Stimulated activated CD4-positive, alpha-beta T cell treated with anti-CD3 and anti-CD28 coated beads, TNF-alpha, amount 100 ng/mL, for 24 hours (primary cell): ENCODE data around the gene SIRT3.
A peak's percentile ranks its signal among the peaks of the same experiment; 100 is the strongest.
"Not testable (repeated sequence)": the region's sequence is repeated elsewhere in the genome, so short reads cannot be mapped to it uniquely, and the experiment has no call there.

Experiments used
- DNase-seq, 3 experiments: peaks; one replicate each; pipeline ENCODE4 v3.0.0-alpha.2; 2020; ENCODE audit warnings: low read depth in 3 of 3

The SIRT3 gene

GRCh38 chr11:240315-240714 is 4.2 kb upstream of the SIRT3 start:
- DNase-seq: no peak

- not testable (repeated sequence) for DNase-seq
These were observed 2.2 kb upstream of the SIRT3 start for GRCh38 chr11:238346-238745.

GRCh38 chr11:236774-237767 is 929 bp upstream of the SIRT3 start, which contains the start of gene PSMD13:
PSMD13 (plus strand) TSS chr11:236976; CDS start chr11:237050, 74 bp downstream.
- peak; percentile 78 to 88 (median 80) for DNase-seq

GRCh38 chr11:235609-235996 is 539 bp downstream of the SIRT3 start:
- DNase-seq: peak; percentile 49 to 71 (median 67)

GRCh38 chr11:235180-235579 is 962 bp downstream of the SIRT3 start:
- DNase-seq: no peak

- DNase-seq: no peak
These were observed 3.2 kb downstream of the SIRT3 start for GRCh38 chr11:232783-233565.

GRCh38 chr11:230431-230830 is 5.7 kb downstream of the SIRT3 start:
- DNase-seq: no peak

GRCh38 chr11:227824-228379 is 8.2 kb downstream of the SIRT3 start:
- no peak for DNase-seq

- no peak for DNase-seq
These were observed 10.2 kb downstream of the SIRT3 start for GRCh38 chr11:225734-226453.

DNA sequence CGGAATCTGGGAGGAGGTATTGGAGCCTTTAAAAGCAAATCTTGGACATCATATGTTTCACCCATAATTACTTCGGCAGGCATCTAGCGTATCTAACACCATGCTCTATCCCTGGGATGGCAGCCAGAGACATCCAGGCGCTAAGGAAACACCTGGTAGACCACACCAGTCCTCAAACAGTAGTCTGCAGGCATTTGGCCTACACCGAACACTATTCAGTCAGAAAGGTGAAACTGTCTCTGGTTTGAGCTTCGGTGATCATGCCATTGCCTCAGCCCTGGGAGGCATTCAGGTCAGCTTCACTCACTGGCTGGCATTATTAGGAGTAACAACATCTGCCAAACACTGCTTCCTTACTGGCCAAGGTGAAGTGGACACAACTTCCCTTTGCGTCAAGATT is 11.7 kb downstream of the SIRT3 start:
- DNase-seq: no peak

GRCh38 chr11:223884-224283 is 12.3 kb downstream of the SIRT3 start:
- DNase-seq: no peak

DNA sequence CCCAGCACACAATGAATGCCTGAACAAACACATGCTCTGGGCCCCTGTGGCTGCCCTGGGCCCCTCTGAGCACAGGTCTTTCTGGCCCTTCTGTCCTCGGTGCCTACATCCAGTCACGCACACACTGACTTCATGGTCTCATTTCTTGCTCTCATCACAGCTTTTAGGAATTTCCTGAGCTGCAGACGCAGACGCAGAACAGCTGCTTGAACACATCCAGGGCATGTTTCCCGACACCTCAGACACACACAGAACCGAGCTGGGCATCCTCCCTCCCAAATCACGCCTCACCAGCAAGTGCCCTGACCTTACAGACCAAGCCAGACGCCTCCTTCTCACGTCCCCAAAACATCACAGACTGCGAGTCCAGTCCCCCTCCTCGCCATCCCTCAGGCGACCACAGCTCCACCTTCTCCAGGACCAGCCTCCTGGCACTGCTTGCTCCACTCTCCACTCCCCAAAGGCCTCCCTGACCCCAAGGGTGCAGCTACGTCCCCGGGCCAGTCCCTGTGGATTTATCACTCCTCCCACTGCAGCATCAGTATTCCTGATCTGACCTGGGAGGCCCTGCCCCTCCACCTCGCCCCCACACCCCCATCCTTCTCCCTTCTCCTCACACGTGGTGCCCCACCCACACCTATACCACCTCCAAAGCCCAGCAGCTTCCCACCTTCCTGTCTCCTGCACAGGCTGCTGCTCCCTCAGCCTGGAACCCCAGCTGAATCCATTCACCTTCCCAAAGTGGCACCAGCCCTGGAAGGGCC is 12.9 kb downstream of the SIRT3 start:
- no peak for DNase-seq

- no peak for DNase-seq
These were observed 13.9 kb downstream of the SIRT3 start for GRCh38 chr11:221998-222789.

DNA sequence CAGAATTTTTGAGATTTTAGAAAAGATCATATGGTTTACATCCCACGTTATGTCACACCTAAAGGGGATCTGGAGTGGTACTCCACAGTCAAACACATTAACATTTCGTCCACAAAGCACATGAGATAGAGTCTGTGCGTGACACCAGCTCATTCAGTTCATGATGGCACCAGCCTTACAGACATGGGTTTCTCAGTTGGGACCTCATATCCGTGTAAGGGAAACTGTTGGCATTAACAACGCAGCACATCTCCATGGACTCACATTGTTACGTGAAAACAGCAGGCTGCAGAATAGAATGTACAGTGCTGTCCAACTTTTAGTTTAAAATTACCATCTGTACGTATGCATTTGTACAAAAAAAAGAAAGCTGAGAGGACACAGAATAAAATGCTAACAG is 14.6 kb downstream of the SIRT3 start:
- DNase-seq: no peak

DNA sequence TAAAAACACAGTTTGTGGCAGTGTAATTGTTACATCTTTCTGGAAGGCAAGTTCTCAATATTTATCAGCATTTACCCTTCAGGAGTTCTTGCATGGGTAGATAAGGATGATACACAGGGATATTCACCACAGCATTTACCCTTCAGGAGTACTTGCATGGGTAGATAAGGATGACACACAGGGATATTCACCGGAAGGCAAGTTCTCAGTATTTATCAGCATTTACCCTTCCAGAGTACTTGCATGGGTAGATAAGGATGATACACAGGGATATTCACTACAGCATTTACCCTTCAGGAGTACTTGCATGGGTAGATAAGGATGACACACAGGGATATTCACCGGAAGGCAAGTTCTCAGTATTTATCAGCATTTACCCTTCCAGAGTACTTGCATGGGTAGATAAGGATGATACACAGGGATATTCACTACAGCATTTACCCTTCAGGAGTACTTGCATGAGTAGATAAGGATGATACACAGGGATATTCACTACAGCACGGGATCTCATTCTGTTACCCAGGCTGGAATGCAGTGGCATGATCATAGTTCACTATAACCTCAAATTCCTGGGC is 15.4 kb downstream of the SIRT3 start:
- not testable (repeated sequence) for DNase-seq

DNA sequence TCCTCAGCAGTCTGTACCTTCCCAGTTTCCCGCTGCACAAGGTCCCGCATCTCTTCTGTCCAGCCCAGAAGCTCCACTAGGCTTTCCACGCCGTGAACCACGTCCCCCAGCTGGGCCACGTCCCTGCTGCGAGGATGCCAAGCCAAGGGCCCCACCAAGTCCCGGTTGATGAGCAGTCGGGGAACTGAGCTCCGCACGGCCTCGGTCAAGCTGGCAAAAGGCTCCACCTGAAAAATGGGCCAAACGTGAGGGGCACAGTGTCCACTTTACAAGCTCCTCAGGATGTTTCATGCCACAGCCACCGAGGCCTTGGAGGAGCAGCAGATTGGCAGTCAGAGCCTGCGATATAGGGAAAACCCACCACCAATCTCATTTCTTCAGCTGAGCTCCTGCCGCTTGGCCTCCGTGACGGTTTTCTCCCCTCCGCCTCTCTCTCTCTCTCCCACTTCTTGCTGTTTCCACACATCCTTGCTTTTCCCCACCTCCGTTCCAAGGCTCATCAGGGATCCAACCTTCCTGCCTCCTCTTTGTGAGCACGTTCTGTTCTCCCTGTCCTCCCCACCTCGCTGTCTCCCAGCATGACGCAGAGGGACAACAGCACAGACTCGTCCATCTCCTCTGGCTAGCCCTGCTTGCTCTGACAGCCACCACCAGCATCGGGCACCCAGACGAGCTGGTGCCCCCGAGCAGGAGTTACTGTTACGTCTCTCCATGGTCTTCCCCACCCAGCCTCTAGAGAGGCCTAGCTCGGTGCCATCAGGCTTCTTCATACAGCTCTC is 17.1 kb downstream of the SIRT3 start:
- DNase-seq: no peak

DNA sequence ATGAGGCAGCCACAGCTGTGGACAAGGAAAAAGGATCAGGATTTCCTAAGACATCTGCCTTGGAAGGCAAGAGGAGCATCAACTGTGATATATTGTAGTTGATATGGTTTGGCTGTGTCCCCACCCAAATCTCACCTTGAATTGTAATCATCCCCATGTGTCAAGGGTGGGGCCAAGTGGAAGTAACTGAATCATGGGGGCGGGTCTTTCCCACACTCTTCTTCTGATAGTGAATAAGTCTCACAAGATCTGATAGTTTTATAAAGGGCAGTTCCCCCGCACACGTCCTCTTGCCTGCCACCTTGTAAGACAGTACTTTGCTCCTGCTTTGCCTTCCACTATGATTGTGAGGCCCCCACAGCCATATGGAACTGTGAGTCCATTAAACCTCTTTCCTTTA is 18.4 kb downstream of the SIRT3 start:
- no peak for DNase-seq

DNA sequence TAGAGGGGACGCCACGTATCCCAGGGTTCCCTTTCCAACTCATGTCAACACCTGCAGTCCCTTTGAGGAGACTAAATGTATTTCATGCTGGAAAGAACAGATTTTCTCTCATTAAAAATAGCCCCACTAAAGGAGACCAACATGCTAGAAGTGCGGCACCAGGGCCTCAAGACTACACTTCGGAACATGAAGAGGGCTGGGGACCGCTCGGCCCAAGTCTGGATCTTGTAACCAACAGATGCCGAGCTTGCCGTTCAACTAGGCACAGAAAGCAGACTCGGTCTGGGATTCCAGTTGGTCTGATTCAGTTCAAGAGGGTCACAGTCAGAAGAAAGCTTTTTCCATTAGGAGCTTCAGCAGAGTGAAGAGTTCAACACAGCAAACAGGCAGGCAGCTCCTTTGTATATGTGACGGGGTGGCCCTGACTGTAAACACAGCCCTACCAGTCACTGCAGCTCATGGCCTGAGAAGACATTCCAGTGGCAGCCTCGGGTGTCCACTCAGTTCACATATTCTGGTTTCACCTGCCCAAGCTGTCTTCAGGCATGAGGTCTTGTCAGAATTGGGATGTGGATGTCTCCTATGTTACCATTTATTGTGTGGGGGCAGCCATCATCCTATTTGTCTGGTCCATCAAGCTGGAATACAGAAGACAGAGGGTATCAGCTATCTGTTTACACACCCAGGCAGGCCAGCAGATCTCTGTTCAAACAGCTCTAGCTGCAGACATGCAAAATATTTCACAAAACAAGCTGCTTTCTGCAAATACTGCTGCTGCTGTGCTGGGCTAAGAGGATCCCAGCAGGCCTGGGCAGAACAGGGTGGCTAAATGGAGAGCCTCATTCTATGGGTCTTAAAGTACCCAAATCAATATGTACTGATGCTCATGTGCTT is 19.8 kb downstream of the SIRT3 start:
- no peak for DNase-seq
